HEK293 (cell line): ENCODE measurements around the gene ATP13A3.

Experiments
- SP3 ChIP-seq: fragments of 450-650 bp; formaldehyde crosslinking; IDR thresholded peaks from 2 replicates; pipeline ENCODE4 v1.5.1; 2016; ENCODE audit warnings: missing biosample characterization, missing genetic modification characterization
- ZFP41 ChIP-seq: fragments of 450-650 bp; formaldehyde crosslinking; IDR thresholded peaks from 2 replicates; pipeline ENCODE4 v1.5.1; 2016; ENCODE audit warnings: missing biosample characterization, missing genetic modification characterization, borderline replicate concordance
- ZNF138 ChIP-seq: fragments of 450-650 bp; formaldehyde crosslinking; IDR thresholded peaks from 2 replicates; pipeline ENCODE4 v1.5.1; 2016; ENCODE audit warnings: missing biosample characterization, missing genetic modification characterization, borderline replicate concordance
- ZNF391 ChIP-seq: fragments of 450-650 bp; formaldehyde crosslinking; IDR thresholded peaks from 2 replicates; pipeline ENCODE4 v1.5.1; 2016; ENCODE audit warnings: low read depth, missing biosample characterization, missing genetic modification characterization, borderline replicate concordance
- ZNF423 ChIP-seq: fragments of 450-650 bp; formaldehyde crosslinking; IDR thresholded peaks from 2 replicates; pipeline ENCODE4 v1.5.1; 2016; ENCODE audit warnings: missing biosample characterization, missing genetic modification characterization
- TF ChIP-seq, protein P1 (sequence below): fragments of 450-650 bp; formaldehyde crosslinking; IDR thresholded peaks from 2 replicates; pipeline ENCODE4 v1.5.1; 2016; ENCODE audit warnings: missing biosample characterization, missing genetic modification characterization
- TF ChIP-seq, protein P2 (sequence below): fragments of 450-650 bp; formaldehyde crosslinking; conservative IDR thresholded peaks from 2 replicates; pipeline ENCODE4 v1.5.1; 2016; ENCODE audit warnings: low read depth, missing biosample characterization, missing genetic modification characterization
- TF ChIP-seq, protein P3 (sequence below): fragments of 450-650 bp; formaldehyde crosslinking; IDR thresholded peaks from 2 replicates; pipeline ENCODE4 v1.5.1; 2016; ENCODE audit warnings: missing biosample characterization, missing genetic modification characterization
- TF ChIP-seq, protein P4 (sequence below): fragments of 450-650 bp; formaldehyde crosslinking; IDR thresholded peaks from 2 replicates; pipeline ENCODE4 v1.5.1; 2016; ENCODE audit warnings: missing biosample characterization, missing genetic modification characterization

DNA sequence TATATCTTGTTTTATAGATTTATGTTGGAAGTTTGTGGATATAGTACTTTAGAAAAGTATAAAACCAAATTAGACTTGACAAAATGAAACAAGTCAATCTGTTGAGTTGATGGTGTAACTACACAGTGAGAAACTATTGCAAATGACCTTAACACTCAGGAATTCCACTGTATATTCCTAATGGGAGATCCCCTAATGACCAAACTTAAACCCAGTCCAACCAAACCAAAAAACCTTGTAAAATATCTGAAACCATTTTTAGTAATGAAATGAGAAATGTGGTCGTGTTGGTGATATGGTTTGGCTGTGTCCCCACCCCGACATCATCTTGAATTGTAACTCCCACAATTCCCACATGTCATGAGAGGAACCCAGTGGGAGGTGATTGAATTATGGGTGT is 31.9 kb upstream of the ATP13A3 start:
- TF ChIP-seq, protein P1, sequence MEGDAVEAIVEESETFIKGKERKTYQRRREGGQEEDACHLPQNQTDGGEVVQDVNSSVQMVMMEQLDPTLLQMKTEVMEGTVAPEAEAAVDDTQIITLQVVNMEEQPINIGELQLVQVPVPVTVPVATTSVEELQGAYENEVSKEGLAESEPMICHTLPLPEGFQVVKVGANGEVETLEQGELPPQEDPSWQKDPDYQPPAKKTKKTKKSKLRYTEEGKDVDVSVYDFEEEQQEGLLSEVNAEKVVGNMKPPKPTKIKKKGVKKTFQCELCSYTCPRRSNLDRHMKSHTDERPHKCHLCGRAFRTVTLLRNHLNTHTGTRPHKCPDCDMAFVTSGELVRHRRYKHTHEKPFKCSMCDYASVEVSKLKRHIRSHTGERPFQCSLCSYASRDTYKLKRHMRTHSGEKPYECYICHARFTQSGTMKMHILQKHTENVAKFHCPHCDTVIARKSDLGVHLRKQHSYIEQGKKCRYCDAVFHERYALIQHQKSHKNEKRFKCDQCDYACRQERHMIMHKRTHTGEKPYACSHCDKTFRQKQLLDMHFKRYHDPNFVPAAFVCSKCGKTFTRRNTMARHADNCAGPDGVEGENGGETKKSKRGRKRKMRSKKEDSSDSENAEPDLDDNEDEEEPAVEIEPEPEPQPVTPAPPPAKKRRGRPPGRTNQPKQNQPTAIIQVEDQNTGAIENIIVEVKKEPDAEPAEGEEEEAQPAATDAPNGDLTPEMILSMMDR (tag by site-specific recombination): no peak
- TF ChIP-seq SP3 (tag by site-specific recombination): no peak
- no peak for TF ChIP-seq ZNF423 (tag by site-specific recombination)
- TF ChIP-seq, protein P2, sequence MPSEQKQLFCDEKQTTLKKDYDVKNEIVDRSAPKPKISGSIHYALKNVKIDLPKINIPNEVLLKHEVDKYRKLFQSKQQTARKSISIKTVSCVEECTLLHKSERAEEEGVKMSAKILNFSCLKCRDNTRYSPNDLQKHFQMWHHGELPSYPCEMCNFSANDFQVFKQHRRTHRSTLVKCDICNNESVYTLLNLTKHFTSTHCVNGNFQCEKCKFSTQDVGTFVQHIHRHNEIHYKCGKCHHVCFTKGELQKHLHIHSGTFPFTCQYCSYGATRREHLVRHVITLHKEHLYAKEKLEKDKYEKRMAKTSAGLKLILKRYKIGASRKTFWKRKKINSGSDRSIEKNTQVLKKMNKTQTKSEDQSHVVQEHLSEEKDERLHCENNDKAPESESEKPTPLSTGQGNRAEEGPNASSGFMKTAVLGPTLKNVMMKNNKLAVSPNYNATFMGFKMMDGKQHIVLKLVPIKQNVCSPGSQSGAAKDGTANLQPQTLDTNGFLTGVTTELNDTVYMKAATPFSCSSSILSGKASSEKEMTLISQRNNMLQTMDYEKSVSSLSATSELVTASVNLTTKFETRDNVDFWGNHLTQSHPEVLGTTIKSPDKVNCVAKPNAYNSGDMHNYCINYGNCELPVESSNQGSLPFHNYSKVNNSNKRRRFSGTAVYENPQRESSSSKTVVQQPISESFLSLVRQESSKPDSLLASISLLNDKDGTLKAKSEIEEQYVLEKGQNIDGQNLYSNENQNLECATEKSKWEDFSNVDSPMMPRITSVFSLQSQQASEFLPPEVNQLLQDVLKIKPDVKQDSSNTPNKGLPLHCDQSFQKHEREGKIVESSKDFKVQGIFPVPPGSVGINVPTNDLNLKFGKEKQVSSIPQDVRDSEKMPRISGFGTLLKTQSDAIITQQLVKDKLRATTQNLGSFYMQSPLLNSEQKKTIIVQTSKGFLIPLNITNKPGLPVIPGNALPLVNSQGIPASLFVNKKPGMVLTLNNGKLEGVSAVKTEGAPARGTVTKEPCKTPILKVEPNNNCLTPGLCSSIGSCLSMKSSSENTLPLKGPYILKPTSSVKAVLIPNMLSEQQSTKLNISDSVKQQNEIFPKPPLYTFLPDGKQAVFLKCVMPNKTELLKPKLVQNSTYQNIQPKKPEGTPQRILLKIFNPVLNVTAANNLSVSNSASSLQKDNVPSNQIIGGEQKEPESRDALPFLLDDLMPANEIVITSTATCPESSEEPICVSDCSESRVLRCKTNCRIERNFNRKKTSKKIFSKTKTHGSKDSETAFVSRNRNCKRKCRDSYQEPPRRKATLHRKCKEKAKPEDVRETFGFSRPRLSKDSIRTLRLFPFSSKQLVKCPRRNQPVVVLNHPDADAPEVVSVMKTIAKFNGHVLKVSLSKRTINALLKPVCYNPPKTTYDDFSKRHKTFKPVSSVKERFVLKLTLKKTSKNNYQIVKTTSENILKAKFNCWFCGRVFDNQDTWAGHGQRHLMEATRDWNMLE (tag by site-specific recombination): no peak
- no peak for TF ChIP-seq ZNF138 (tag by site-specific recombination)
- TF ChIP-seq ZNF391: no peak
- TF ChIP-seq, protein P3, sequence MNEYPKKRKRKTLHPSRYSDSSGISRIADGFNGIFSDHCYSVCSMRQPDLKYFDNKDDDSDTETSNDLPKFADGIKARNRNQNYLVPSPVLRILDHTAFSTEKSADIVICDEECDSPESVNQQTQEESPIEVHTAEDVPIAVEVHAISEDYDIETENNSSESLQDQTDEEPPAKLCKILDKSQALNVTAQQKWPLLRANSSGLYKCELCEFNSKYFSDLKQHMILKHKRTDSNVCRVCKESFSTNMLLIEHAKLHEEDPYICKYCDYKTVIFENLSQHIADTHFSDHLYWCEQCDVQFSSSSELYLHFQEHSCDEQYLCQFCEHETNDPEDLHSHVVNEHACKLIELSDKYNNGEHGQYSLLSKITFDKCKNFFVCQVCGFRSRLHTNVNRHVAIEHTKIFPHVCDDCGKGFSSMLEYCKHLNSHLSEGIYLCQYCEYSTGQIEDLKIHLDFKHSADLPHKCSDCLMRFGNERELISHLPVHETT (tag by site-specific recombination): no peak
- TF ChIP-seq, protein P4, sequence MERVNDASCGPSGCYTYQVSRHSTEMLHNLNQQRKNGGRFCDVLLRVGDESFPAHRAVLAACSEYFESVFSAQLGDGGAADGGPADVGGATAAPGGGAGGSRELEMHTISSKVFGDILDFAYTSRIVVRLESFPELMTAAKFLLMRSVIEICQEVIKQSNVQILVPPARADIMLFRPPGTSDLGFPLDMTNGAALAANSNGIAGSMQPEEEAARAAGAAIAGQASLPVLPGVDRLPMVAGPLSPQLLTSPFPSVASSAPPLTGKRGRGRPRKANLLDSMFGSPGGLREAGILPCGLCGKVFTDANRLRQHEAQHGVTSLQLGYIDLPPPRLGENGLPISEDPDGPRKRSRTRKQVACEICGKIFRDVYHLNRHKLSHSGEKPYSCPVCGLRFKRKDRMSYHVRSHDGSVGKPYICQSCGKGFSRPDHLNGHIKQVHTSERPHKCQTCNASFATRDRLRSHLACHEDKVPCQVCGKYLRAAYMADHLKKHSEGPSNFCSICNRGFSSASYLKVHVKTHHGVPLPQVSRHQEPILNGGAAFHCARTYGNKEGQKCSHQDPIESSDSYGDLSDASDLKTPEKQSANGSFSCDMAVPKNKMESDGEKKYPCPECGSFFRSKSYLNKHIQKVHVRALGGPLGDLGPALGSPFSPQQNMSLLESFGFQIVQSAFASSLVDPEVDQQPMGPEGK (tag by site-specific recombination): no peak
- TF ChIP-seq ZFP41 (tag by site-specific recombination): no peak
